ENCODE measurements around the gene PARVB.
A peak's percentile ranks its signal among the peaks of the same experiment; 100 is the strongest.

PARVB gene

GRCh38 chr22:43993072-43993760 lies 30.9 kb upstream of the PARVB start:
- H3K4me3 ChIP-seq (ENCODE audit: low read depth, low read length) = no peak overlapping the region
- TF ChIP-seq, protein P1, sequence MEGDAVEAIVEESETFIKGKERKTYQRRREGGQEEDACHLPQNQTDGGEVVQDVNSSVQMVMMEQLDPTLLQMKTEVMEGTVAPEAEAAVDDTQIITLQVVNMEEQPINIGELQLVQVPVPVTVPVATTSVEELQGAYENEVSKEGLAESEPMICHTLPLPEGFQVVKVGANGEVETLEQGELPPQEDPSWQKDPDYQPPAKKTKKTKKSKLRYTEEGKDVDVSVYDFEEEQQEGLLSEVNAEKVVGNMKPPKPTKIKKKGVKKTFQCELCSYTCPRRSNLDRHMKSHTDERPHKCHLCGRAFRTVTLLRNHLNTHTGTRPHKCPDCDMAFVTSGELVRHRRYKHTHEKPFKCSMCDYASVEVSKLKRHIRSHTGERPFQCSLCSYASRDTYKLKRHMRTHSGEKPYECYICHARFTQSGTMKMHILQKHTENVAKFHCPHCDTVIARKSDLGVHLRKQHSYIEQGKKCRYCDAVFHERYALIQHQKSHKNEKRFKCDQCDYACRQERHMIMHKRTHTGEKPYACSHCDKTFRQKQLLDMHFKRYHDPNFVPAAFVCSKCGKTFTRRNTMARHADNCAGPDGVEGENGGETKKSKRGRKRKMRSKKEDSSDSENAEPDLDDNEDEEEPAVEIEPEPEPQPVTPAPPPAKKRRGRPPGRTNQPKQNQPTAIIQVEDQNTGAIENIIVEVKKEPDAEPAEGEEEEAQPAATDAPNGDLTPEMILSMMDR (IDR thresholded peaks at IDR 0.05; ENCODE audit: low read depth, low read length) = peak; percentile 98

GRCh38 chr22:43994006-43994405 lies 30.1 kb upstream of the PARVB start:
- H3K4me3 ChIP-seq (ENCODE audit: low read depth, low read length) = no peak overlapping the region
- TF ChIP-seq, protein P1 (IDR thresholded peaks at IDR 0.05; ENCODE audit: low read depth, low read length) = no peak

DNA sequence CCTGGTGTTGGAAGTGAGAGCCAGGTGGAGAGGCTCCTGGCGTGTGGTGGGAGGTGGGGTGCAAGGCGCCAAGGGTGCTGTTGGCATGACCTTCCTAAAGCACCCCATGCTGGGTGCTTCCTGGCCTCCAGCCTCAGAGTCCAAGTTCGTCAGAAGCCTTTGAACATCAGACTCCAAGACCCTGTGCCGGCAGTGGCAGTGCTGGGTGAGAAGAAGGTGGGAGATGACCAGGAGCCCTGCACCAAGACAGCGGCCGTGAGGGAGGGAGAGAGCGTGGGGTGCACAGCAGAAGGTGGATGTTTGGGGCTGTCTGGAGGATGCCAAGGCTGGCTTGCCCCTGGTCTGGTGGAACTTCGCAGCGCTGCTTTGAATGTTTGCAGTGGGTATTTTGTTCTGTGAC lies 29.7 kb upstream of the PARVB start:
- TF ChIP-seq, protein P1 (IDR thresholded peaks at IDR 0.05; ENCODE audit: low read depth, low read length) = no peak
- no peak overlapping the region for H3K4me3 ChIP-seq (ENCODE audit: low read depth, low read length)

DNA sequence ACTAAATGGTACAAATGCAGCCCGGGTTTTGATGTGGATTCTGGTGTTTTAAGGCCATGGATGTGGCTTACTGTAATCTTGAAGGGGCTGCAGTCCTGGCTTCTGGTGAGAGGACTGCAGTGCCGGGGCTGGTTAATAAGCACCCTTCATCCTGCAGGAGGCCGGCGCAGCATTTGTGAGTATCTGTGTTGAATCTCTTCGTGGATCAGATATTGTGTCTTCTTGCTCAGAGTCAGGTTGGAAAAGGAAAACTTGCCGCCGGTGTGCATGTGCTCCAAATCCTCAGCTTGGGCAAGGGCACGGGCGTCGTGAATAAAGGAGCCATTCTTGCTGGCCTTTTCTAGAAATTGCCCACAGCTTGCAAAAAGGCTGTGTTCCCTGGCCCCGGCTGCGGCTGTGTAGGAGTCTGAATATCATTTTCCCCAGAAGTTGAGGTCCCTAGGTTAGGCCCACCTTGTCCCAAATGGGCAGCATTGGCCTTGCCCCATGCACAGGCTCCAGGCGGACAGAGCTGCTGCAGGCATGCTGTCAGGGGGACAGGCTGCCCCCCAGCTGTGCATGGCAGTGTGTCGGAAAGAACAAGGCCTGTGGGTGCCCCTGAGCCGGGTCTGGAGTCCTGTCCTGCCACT lies 28.9 kb upstream of the PARVB start:
- TF ChIP-seq, protein P1 (IDR thresholded peaks at IDR 0.05; ENCODE audit: low read depth, low read length) = no peak
- no peak overlapping the region for H3K4me3 ChIP-seq (ENCODE audit: low read depth, low read length)

DNA sequence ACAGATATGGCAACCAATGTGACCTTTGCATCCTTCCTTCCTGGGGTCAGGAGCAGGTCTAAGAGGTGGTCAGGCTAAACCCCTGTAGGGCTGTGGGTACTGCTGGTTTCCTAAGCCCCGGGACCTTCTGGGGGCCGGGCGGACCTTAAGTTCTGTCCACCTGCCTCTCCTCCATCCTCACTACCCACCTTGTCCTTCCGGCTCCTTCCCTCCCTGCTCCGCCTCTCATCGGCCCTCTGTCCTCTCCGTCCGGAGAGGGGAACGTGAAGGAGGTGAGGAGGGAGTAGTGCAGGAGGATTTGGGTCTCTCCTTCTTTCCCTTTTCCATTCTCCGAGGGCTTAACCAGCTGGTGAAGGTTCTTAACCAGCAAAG lies 28.3 kb upstream of the PARVB start:
- H3K4me3 ChIP-seq (ENCODE audit: low read depth, low read length) = no peak overlapping the region
- TF ChIP-seq, protein P1 (IDR thresholded peaks at IDR 0.05; ENCODE audit: low read depth, low read length) = no peak

DNA sequence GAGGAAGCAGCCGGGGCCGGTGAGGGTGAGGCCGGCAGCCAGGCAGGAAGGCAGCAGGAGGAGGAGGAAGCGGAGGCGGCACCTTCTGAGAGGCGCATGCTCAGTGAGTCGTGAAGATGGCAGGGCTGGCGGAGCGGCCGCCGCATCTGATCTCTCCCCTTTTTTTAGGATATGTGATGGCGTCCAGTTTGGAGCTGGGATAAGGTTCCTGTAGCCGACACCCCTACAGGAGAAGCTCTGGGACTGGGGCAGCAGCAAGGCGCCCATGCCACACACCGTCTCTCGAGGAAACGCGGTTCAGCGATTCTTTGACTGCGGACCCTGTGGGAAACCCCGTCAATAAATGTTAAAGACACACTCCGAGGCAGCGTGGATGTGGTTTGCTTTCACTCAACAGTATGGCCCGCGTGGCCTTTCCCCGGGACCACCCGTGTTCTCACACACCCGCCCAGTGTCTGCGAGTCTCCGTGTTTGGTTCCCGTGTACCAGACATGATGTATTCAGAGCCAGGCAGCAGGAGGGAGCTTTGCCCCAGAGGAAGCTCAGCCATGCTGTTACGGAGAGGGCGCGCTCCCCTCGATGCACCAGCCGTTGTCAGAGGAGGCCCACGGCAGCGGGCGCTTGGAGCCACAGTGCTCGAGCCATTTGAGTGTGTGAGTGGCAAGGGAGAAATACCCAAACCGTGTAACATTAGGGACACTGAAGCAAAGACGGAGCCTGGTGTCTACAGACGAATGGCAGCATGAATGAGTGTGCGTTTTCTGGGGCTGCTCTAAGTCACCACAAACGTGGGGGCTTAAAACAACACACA lies 27.7 kb upstream of the PARVB start:
- TF ChIP-seq, protein P1 (IDR thresholded peaks at IDR 0.05; ENCODE audit: low read depth, low read length) = no peak
- no peak overlapping the region for H3K4me3 ChIP-seq (ENCODE audit: low read depth, low read length)

GRCh38 chr22:43996981-43997265 lies 27.2 kb upstream of the PARVB start:
- TF ChIP-seq, protein P1 (IDR thresholded peaks at IDR 0.05; ENCODE audit: low read depth, low read length) = no peak

More at GRCh38 chr22:43996981-43997265, 27.2 kb upstream of the PARVB start:
- no peak overlapping the region for H3K4me3 ChIP-seq (ENCODE audit: low read depth, low read length)
